ENCODE measurements around the gene CCDC59.

GRCh38 chr12:82363990-82364389, 5.8 kb upstream of the CCDC59 start:
- TF ChIP-seq ZEB2 (tag by site-specific recombination; IDR thresholded peaks at IDR 0.05) (no peak), ZNF76 (tag by site-specific recombination; IDR thresholded peaks at IDR 0.05; ENCODE audit: borderline replicate concordance, low read depth) (no peak), ZNF248 (tag by site-specific recombination; IDR thresholded peaks at IDR 0.05) (no peak), ZNF664 (tag by site-specific recombination; IDR thresholded peaks at IDR 0.05) (no peak), ZNF658 (tag by site-specific recombination; IDR thresholded peaks at IDR 0.05) (no peak), ZNF660 (tag by site-specific recombination; IDR thresholded peaks at IDR 0.05) (no peak), ZNF654 (tag by site-specific recombination; IDR thresholded peaks at IDR 0.05; ENCODE audit: low read depth) (no peak)
